Embryonic facial prominence (tissue), 1 donor: Measurements from ENCODE around the gene GPR156.
"Not testable (repeated sequence)": the region's sequence is repeated elsewhere in the genome, so short reads cannot be mapped to it uniquely, and the experiment has no call there.

ENCODE experiments used
- DNase-seq: peaks from one replicate; pipeline ENCODE4 v3.0.0-alpha.2; 2016; ENCODE audit errors: extremely low spot score

GPR156 gene

DNA sequence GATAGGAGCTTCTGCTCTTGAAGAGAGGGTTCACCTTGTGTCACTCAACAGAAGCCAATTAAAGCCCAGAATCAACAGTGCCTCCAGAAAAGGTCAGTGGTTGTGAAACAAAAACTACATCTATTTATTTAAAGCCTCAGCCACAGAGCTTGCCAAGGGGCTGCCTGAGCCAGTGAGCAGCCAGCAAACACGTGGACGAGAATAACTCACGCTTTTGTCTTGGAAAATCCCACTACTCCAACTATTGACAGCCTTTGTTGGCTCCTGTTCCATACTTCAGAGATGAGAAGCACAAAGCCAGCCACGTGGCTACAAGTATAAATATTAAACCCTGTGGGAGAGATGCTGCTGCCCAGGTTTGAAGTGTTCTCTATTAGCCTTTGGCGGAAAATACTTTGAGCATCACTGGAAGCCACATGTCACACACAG, 10.3 kb downstream of the GPR156 start:
- no peak for DNase-seq

DNA sequence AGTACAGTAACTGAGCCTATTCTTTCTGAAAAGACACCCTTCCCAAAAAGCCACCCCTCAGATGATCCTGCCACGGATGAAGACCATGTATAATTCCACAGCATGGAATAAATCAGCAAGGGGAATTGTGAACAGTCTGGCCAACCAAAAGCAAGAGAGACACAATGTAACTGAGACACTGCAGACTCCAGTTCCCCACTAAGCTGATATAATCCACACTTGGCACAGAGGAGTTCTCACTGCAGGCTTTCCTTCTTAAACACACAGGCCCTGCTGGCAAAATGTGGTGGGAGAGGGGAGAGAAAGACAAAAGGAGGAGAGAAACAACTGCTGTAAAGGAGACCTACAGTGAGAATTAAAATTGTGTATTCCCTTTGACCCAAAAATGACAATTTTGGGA, 12.7 kb downstream of the GPR156 start:
- peak; percentile 39 for DNase-seq

DNA sequence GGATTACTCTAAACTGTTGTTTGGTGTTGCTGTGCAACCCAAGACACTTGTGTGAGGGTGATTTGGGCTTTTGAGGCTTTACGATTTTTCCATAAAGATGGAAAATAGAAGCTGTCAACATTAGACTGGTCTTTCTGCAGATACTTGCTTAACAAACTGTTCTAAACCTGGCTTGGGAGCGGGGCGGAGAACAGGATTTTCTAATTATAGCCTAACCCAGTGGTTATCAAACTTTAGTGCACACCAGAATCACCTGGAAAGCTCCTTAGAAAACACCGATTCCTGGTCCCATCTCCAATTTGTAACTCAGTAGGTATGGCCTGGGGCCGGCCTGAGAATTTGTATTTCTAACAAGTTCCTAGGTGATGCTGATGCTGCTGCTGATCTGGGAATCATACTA, 19.0 kb downstream of the GPR156 start:
- no peak for DNase-seq

DNA sequence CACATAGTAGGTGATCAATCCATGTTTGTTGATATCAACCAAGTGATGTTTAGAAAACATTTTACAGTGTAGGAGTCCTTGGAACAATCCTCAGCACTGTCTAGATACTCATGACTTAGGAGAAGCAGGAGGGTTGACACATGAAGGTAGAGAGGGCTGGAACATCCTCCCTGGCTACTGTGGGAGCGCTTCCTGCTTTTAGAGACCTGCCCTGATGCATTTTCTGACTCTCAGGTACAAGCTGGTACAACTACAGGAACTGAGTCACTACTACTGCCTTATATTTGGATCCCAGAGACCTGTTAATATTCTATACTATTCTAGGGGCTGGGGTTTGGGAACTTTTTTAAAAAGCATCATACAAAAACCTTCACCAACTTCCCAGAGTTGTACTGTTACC, 20.1 kb downstream of the GPR156 start:
- DNase-seq, result no peak

DNA sequence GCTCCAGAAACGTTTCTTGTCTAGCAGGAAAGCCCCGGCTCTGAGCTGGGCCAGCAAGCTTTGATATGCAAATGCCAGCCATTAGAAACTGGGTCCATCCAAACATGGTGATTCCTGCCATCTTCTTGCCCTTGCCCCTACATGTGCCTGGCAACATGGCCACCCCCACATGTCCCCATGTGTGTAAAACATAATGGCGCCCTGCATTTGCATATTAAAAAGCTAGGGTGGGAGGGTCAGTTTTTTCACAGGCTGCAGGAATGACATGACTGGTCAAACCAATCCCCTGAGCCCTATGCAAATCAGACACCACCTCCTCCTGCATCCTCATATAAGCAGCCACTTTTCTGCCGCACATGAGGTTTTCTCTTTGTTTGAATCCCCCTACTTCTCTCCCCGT, 21.2 kb downstream of the GPR156 start:
- no peak for DNase-seq

DNA sequence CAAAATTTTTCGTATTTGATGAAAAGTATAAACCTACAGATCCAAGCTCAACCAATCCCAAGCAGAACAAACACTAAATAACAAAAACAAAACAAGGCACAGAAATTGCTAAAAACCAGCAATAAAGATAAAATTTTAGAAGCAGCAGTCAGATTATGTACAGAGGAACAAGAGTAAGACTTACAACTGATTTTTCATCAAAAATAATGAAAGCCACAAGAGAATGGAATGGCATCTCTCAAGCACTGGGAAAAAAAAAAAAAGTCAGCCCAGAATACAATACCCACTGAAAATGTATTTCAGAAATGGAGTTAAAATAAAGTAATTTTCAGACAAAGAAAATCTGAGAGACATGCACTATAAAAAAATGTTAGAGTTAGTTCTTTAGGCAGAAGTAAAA, 27.0 kb downstream of the GPR156 start:
- no peak for DNase-seq

DNA sequence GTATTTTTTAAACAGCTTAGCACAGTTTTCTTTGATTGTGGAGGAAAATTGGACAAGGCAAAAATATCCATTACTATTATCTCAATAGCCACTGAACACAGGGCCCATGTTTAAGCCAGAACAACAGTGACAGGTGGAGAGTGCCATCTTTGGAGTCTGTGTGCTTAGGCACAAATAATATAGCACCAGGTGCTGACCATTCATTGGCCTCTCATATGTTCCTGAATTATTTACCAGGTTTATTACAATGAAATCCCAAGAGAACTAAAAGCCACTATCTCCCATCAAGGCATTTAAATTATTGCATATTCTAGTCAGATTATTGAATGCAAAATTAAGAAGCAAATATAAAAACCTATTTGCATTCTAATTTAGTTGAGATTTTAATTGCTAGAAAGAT, 39.6 kb downstream of the GPR156 start:
- DNase-seq, result no peak

DNA sequence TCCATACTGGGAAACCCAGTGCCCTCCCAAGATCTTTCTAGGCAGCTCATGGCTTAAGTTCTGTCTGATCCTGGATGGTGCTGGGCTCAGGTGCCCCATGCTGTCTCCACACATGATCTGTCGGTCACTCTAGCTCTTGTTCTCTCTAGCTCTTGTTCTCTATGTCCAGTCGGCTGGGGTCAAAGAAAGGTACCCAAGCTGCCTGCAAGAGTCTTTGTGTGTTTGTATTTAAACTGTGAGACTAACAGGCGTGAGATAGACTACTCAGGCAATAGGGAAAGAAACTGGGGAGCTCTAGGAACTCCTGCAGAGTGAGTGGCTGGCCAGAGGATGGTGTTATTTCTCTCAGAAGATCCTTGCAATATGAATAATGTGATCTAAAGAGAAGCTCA, 40.2 kb downstream of the GPR156 start:
- DNase-seq, result no peak

DNA sequence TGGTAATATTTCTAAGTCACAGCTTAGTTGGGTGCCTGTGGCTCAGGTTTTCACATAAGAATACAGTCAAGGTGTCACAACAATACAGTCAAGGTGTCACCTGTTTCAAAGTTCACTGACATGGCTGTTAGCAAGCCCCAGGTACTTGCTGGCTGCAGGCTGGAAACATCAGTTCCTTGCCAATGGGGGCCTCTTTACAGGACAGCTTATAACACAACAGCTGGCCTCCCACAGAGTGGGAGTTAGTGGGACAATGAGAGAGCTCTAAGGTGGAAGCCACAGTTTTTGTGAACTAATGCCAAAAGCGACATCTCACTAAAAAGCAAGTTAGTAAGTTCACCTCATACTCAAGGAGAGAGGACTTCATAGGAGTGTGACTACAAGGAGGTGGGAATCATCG, 45.4 kb downstream of the GPR156 start:
- DNase-seq, result no peak

DNA sequence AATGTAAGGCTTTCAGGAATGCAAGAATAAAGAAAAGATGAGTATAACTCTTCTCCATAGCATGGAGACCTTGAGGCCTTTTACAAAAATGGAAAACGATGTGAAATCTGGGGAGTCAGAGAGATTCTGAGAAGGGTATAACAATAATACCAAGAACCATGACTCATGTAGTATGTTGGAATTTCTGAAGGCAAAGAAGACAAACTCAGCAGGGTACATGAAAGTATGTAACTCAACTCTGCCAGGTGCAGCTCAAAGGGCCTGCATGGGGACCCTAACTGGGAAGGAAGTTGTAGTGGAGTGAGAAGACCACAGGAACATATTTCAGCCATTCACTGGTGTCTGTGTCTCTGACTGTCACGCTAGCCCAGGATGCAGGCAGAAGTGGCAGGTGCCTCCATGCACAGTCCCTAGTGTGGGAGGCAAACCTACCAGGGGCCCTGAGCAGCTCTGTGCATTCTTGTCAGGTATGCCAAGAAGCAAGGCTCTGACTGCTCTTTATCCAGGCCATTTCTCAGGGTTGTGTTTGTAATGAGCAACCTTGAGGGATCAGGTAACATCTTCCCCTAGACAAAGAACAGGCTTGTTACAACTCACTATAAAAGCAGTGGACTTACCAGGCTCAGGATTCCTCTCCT, 57.2 kb downstream of the GPR156 start:
- DNase-seq, result no peak

DNA sequence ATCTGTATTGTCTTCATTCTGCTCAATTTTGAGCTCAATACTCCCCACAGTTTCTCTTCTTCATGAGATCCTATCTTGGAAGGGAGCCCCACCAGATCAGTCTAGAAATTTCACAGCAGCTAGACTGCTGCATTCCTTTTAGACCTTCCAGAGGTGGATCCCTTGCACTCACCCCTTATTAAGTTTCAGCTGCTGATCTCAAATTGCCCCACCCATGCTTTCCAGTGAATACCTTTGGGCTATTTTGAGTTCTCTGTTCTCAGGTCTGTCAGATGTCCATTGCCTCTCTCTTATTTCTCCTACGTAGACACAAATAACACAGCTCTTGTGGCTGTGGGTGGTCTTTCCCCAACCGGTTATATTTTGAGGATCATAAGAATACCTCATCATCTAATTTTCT, 60.8 kb downstream of the GPR156 start:
- DNase-seq, result no peak

DNA sequence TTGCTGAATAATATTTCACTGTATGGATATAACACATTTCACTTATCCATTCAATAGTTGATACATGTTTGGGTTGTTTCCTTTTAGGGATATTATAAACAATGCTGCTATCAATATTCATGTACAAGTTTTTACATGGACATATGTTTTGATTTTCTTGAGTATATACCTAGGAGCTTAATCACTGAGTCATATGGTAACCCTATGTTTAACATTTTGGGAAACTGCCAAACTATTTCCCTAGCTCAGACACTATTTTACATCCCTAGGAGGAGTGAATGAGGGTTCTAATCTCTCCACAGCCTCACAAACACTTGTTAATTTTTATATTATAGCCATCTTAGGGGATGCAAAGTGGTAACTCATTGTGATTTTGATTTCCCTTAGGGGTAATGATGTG, 66.0 kb downstream of the GPR156 start:
- DNase-seq, result no peak

DNA sequence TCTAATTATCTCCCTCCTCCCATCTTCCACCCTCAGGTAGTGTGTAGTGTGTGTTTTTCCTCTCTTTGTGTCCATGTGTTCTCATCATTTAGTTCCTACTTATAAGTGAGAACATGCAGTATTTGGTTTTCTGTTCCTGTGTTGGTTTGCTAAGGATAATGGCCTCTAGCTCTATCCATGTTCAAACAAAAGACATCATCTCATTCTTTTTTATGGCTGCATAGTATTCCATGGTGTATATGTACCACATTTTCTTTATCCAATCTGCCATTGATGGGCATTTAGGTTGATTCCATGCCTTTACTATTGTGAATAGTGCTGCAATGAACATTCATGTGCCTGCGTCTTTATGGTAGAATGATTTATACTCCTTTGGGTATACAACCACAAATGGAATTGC, 68.4 kb downstream of the GPR156 start:
- not testable (repeated sequence) for DNase-seq

DNA sequence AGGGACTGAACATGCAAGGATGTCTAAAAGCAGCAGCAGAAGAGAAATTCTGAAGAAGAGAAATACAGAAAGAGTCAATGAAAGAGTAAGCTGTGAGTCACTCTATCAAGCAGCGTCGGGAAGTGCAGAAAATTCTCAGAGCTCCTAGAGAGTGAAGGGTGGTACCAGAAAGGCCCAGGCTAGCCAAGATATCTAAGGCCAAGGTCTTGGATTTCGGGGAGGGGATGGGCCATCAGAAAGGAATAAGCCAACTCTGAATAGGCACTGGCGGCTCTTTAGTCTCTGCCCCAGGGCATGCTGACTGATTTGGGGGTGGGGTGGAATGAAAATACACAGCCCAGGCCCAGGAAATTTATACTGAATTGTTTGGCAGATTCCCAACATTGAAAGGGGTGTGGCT, 70.8 kb downstream of the GPR156 start:
- DNase-seq, result no peak

DNA sequence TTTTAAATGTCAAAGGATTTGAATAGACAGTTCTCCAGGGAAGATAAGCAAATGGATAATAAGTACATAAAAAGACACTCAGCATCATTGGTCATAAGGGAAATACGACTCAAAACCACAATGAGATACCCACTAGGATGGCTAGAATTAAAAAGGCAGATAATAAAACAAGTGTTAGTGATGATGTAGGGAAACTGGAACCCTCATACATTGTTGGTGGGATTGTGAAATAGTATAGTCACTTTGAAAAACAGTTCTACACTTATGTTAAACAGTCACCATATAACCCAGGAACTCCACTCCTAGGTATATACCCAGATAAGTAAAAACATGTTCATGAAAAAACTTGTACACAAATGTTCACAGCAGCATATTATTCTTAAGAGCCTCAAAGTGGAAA, 72.5 kb downstream of the GPR156 start:
- no peak for DNase-seq

DNA sequence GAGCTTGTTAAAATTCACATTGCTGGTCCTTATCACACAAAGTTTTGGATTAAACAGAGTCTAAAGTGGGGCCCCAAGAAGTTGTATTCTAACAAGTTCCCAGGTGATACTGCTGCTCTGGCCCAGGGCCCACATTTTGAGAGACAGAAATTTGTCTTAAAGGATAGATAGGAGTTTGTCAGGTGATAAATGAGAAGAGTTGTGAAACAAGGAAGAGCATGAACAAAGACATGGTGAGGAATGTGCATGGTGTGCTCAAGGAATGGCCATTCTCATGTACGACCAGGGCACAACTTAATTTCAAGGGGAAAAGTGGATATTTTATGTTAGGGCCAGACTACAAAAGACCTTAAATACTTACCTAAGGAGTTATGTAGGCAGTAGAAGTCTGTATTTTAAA, 75.6 kb downstream of the GPR156 start:
- no peak for DNase-seq

DNA sequence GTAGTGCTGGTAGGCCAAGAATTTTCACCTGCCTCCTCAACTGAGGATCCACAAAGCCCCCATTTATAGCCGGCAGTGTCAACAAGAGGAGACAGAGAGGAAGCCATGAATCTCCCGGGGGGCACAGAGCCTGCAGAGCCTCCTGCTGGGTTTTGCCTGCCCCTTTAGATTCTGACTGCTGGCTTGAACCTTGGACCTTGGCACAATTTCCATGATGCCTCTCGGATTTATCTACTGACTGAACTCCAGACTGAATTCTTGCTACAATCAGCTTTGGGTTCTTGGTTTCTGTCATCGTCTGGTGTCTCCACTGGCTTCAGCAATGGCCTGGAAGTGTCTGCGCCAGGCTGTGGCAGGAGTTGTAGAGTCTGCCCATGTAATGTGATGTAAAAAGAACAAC, 80.7 kb downstream of the GPR156 start:
- DNase-seq, result no peak

DNA sequence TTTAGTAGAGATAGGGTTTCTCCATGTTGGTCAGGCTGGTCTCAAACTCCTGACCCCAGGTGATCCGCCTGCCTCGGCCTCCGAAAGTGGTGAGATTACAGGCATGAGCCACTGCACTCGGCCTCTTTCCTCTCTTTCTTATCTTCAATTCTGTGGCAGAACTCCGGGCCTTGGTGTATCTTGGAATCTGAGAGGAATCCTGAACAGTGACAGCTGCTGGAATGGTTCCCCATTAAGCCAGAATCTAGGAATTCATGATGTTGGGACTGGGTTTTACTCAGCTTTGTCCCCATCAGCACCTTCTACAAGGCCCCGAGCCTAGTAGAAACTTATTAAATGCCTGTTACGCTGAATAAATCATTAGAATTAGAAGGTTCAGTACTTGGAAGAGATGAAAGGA, 81.4 kb downstream of the GPR156 start:
- DNase-seq, result no peak

DNA sequence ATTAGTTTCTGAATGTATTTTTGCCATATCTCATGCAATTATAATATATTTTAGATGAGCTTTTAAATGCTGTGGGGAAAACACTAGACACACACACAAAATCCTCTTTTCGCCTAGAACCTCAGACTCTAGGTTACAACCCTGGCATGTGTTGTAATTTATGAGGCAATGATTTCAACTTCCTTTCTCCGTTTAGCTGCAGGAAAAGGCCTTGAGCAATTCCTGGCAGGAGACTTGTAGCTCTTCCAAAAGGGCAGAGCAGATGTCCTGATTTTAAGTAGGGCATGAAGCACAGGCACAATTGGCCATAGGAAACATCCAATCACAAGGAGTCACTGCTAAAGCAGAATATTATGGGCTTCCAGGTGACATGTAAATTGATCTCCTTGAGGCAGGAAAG, 82.0 kb downstream of the GPR156 start:
- DNase-seq, result no peak

DNA sequence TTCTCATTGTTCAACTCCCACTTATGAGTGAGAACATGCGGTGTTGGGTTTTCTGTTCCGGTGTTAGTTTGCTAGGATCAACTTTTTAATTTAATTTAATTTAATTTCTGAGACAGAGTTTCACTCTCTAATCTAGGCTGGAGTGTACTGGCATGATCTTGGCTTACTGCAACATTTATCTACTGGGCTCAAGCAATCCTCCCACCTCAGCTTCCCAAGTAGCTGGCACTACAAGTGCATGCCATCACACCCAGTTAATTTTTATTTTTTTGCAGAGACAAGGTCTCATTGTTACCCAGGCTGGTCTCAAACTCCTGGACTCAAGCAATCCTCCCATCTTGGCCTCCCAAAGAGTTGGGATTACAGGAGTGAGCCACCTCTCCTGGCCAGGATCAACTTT, 82.7 kb downstream of the GPR156 start:
- DNase-seq, result no peak

DNA sequence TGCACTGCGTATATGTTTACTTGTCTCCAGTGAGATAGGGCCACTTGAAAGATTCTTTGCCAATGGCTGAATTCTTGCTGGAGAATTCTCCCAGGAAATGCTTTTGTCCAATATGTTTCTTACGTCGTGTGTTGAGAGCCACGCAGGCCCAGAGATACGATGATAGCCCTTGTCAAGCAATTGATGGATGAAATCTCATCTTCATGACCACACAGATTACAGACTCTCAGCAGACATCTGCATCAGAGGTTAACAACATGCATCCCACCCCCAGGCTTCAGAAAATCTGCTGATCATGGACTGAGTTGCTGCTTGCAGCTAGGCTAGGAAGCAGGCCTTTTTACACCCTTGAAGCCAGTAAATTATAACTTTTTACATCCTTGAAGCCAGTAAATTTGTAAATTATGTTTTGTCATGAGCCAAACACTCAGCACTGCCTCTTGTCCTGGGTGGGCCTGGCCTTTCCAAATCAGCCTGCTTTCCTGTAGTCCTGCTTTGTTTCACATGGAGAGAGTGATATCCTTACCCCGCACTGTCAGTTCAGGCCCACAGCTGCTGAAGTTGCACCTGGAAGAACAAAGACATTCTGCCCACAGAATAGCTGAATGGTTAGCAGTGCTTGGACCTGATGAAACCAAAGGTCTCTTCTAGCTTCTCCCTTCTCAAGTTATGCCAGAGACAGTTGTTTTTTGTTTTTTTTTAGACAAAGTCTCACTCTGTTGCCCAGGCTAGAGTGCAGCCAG, 84.4 kb downstream of the GPR156 start:
- DNase-seq, result no peak

DNA sequence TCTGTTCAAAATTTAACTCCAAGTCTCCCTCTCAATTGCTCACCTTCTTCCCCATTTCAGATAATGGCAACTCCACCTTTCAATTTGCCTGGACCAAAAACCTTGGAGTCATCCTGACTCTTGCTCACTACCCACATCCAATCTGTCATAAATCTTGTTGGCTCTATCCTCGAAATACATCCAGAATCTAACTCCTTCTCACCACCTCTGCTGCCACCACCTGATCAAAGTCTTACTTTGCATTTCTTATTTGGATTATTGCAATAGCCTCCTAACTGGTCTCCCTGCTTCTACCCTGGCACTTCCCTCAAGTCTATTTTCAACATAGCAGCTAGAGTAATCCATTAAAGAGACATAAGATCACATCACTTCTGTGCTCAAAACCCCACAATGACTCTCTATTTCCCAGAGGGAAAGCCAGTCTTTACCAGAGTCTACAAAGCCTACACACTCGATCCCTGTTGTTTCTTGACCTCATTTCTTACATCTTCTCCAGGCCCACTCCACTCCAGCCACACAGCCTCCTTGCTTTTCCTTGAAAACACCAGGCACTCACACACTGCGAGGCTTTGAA, 86.6 kb downstream of the GPR156 start:
- no peak for DNase-seq

DNA sequence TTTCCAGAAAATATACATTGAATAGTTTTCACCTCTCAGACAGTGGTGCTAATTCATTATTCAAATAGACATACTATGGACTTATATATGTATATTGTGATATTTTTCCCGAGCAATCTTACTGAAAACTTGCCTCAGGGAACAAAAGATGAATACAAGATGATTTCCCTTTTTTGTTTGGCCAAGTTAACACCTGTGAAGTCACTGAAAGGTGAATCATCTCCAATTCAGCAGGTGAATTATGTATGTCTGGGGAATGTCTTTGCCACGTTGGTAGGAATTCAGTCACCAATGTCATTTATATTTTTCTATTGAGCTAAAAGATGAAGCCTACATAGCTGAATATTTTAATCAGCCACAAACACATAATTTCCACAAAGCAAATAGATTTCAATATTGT, 88.2 kb downstream of the GPR156 start:
- no peak for DNase-seq

DNA sequence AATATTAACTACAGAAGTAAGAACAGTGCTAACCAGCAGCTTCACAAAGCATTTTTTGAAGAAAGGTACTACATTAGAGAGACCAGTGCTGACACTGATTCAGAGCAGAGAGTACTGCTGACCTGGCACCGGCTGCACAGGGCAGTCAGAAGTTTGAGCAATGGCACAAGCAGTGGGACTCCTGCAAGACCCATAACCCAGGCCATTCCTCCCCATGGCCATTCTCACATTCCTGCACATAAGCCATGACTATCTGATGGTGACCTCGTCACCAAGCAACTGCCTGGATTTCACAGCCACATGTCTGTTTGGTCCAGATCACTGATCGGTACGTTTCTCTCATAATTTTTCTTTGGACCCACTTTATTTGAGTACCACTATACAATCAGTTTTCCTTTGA, 88.7 kb downstream of the GPR156 start:
- DNase-seq, result no peak
